KMS-11 (cell line): Measurements from ENCODE around the gene ZG16.
A peak's percentile ranks its signal among the peaks of the same experiment; 100 is the strongest.

Experiments
- H2AFZ ChIP-seq: fragments of 200-600 bp; sonication (generic); 2 replicates; pipeline ENCODE4 v1.6.1; 2016; ENCODE audit warnings: antibody characterized with exemption, mixed run types, low read depth
- H3K27ac ChIP-seq: fragments of 200-600 bp; sonication (generic); 2 replicates; pipeline ENCODE4 v1.6.1; 2016; ENCODE audit warnings: mild to moderate bottlenecking, mixed run types
- H3K27me3 ChIP-seq: fragments of 200-600 bp; sonication (generic); 2 replicates; pipeline ENCODE4 v1.6.1; 2017; ENCODE audit warnings: mild to moderate bottlenecking, low read depth, mixed run types, moderate library complexity; ENCODE audit not compliant: insufficient read depth
- H3K36me3 ChIP-seq: fragments of 200-600 bp; sonication (generic); 2 replicates; pipeline ENCODE4 v1.6.1; 2017; ENCODE audit warnings: mild to moderate bottlenecking, mixed run types; ENCODE audit not compliant: insufficient read depth
- H3K4me1 ChIP-seq: fragments of 200-600 bp; sonication (generic); 2 replicates; pipeline ENCODE4 v1.6.1; 2016; ENCODE audit warnings: mild to moderate bottlenecking, low read depth, mixed run types; ENCODE audit not compliant: poor library complexity, severe bottlenecking
- H3K4me2 ChIP-seq: fragments of 200-600 bp; sonication (generic); 2 replicates; pipeline ENCODE4 v1.7.0; 2016; ENCODE audit warnings: mild to moderate bottlenecking, mixed run types
- H3K4me3 ChIP-seq: fragments of 200-600 bp; sonication (generic); IDR thresholded peaks from 2 replicates; pipeline ENCODE4 v1.6.1; 2017; ENCODE audit warnings: low read depth, low read length, mixed read lengths; ENCODE audit not compliant: insufficient read depth
- H3K79me2 ChIP-seq: fragments of 200-600 bp; sonication (generic); 2 replicates; pipeline ENCODE4 v1.6.1; 2016; ENCODE audit warnings: low read depth, mixed run types; ENCODE audit not compliant: insufficient read depth
- H3K9ac ChIP-seq: fragments of 200-600 bp; sonication (generic); 2 replicates; pipeline ENCODE4 v1.6.1; 2016; ENCODE audit warnings: mild to moderate bottlenecking, mixed run types
- H4K20me1 ChIP-seq: fragments of 200-600 bp; sonication (generic); 2 replicates; pipeline ENCODE4 v1.6.1; 2016; ENCODE audit warnings: mild to moderate bottlenecking, mixed run types; ENCODE audit not compliant: insufficient read depth
- TF ChIP-seq, protein P1 (sequence below): fragments of 200-600 bp; sonication (generic); conservative IDR thresholded peaks from 2 replicates; pipeline ENCODE4 v1.6.1; 2017; ENCODE audit warnings: low read depth, mild to moderate bottlenecking, antibody characterized with exemption, low read length, moderate library complexity, mixed read lengths

Gene ZG16

GRCh38 chr16:29811896-29812665 is 34.0 kb downstream of the ZG16 start, which contains the start of gene PRRT2:
PRRT2 (plus strand) TSS chr16:29812193; CDS start chr16:29813055, 862 bp downstream.
- TF ChIP-seq, protein P1, sequence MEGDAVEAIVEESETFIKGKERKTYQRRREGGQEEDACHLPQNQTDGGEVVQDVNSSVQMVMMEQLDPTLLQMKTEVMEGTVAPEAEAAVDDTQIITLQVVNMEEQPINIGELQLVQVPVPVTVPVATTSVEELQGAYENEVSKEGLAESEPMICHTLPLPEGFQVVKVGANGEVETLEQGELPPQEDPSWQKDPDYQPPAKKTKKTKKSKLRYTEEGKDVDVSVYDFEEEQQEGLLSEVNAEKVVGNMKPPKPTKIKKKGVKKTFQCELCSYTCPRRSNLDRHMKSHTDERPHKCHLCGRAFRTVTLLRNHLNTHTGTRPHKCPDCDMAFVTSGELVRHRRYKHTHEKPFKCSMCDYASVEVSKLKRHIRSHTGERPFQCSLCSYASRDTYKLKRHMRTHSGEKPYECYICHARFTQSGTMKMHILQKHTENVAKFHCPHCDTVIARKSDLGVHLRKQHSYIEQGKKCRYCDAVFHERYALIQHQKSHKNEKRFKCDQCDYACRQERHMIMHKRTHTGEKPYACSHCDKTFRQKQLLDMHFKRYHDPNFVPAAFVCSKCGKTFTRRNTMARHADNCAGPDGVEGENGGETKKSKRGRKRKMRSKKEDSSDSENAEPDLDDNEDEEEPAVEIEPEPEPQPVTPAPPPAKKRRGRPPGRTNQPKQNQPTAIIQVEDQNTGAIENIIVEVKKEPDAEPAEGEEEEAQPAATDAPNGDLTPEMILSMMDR = no peak
- peak within 1 kb of the TSS; percentile 33; the same call in 1 of the 2 replicates for H3K9ac ChIP-seq
- no peaks in the 10 kb centered on the region for H4K20me1 ChIP-seq
- H3K79me2 ChIP-seq = peaks cover 36% of the 10 kb centered on the region
- peaks cover 6% of the 10 kb centered on the region; the same call in 1 of the 2 replicates for H3K36me3 ChIP-seq
- H3K27me3 ChIP-seq = no peaks in the 10 kb centered on the region
- peaks cover 48% of the 10 kb centered on the region for H3K4me1 ChIP-seq
- peak within 1 kb of the TSS; percentile 47; the same call in 1 of the 2 replicates for H2AFZ ChIP-seq
- no peak within 1 kb of the TSS for H3K4me3 ChIP-seq
- peak within 1 kb of the TSS; percentile 83 for H3K4me2 ChIP-seq
- H3K27ac ChIP-seq = peak within 1 kb of the TSS; percentile 50

- H3K4me2 ChIP-seq = peak overlapping the region; percentile 83
- no peak overlapping the region for H3K27ac ChIP-seq
- no peak overlapping the region for H3K9ac ChIP-seq
- no peak overlapping the region for H2AFZ ChIP-seq
- H3K27me3 ChIP-seq = no peaks in the 10 kb centered on the region
- TF ChIP-seq, protein P1 = no peak
- H4K20me1 ChIP-seq = no peaks in the 10 kb centered on the region
- H3K79me2 ChIP-seq = peaks cover 37% of the 10 kb centered on the region
- no peak overlapping the region for H3K4me3 ChIP-seq
- H3K4me1 ChIP-seq = peaks cover 55% of the 10 kb centered on the region
- peaks cover 6% of the 10 kb centered on the region; the same call in 1 of the 2 replicates for H3K36me3 ChIP-seq
Measured at GRCh38 chr16:29812754-29813643, 34.9 kb downstream of the ZG16 start.

DNA sequence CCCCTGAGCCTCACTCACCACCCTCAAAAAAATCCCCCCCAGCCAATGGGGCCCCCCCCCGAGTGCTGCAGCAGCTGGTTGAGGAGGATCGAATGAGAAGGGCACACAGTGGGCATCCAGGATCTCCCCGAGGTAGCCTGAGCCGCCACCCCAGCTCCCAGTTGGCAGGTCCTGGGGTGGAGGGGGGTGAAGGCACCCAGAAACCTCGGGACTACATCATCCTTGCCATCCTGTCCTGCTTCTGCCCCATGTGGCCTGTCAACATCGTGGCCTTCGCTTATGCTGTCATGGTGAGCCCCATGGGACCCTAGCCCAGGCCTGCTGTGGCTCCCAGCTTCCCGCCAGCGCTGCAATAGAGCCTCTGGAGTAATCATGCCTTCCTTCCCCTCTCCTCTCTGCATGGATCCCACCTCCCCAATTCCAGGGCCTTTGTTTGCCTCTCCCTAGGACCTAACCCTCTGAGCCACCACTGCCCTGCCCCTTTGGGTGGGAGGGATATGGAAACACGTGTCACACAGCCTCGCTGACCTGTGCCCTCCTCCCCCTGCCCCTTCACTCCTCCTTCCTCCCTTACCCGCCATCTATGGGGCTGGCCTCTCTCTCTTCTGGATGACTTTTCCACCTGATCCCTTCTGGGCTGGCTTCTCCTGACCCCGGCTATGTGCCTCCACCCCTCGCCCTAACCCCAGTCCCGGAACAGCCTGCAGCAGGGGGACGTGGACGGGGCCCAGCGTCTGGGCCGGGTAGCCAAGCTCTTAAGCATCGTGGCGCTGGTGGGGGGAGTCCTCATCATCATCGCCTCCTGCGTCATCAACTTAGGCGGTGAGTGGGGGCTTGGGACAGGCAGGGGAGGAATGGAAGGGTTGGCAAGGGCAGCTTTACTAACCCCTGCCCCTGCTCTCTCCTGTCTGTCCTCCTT is 35.8 kb downstream of the ZG16 start:
- H3K9ac ChIP-seq = no peak overlapping the region
- no peaks in the 10 kb centered on the region for H3K27me3 ChIP-seq
- TF ChIP-seq, protein P1 = no peak
- H3K4me2 ChIP-seq = no peak overlapping the region
- peaks cover 60% of the 10 kb centered on the region for H3K4me1 ChIP-seq
- H3K4me3 ChIP-seq = no peak overlapping the region
- no peaks in the 10 kb centered on the region for H4K20me1 ChIP-seq
- peaks cover 35% of the 10 kb centered on the region for H3K79me2 ChIP-seq
- no peak overlapping the region for H2AFZ ChIP-seq
- peaks cover 2% of the 10 kb centered on the region; the same call in 1 of the 2 replicates for H3K36me3 ChIP-seq
- no peak overlapping the region for H3K27ac ChIP-seq

GRCh38 chr16:29814592-29814991 is 36.5 kb downstream of the ZG16 start:
- TF ChIP-seq, protein P1 = no peak
- Histone ChIP-seq H3K4me2 (peak overlapping the region; percentile 77; the same call in 1 of the 2 replicates), H3K9ac (no peak overlapping the region; the same call in 1 of the 2 replicates), H2AFZ (no peak overlapping the region), H4K20me1 (no peaks in the 10 kb centered on the region), H3K4me1 (peaks cover 60% of the 10 kb centered on the region), H3K4me3 (no peak overlapping the region), H3K27me3 (no peaks in the 10 kb centered on the region), H3K79me2 (peaks cover 33% of the 10 kb centered on the region), H3K36me3 (no peaks in the 10 kb centered on the region), H3K27ac (no peak overlapping the region)
